HepG2 (cell line): Measurements from ENCODE around the gene C1QC. TPM values are rescaled to one million over a fixed set of nuclear protein-coding genes. Genes with fewer than 3 reads are reported as not detected.

ENCODE experiments used
- ATAC-seq: fragments of 200-7000 bp; cut with Tn5 transposase; 3 replicates; pipeline ENCODE4 v1.9.1; 2020; ENCODE audit warnings: mild to moderate bottlenecking, moderate library complexity
- BruUV-seq: library from RNA; stranded (reverse); fragments of 400-500 nt; replicated peaks from 2 replicates; lab custom pipeline; 2021; lab: Mats Ljungman, UMichigan
- CTCF ChIA-PET: fragments of 300-600 bp; formaldehyde crosslinking; extraction: SDS; loops from one replicate; lab custom pipeline; 2021; ENCODE audit warnings: low total read pairs, inconsistent platforms, low intra/inter-chr PET ratio; lab: Yijun Ruan, JAX
- POLR2A ChIA-PET: fragments of 350-600 bp; sonication (Branson Sonifier 250); formaldehyde crosslinking; loops from one replicate; lab custom pipeline; 2020; ENCODE audit warnings: antibody characterized with exemption, inconsistent platforms; lab: Yijun Ruan, JAX
- DNase-seq: peaks from one replicate; pipeline ENCODE4 v3.0.0-alpha.2; 2015; ENCODE audit warnings: low spot score
- FAIRE-seq: peaks from 3 replicates; lab custom pipeline; 2011; peaks lifted over from hg19 to GRCh38; lab: Jason Lieb, UNC
- H2AFZ ChIP-seq: one replicate; pipeline ENCODE4 v1.6.1; 2011; ENCODE audit warnings: low read length, inconsistent platforms
- H3K27ac ChIP-seq: fragments of 300-600 bp; 3 replicates; pipeline ENCODE4 v1.8.0; 2011; ENCODE audit warnings: mixed run types, mild to moderate bottlenecking, mixed read lengths, low read length, inconsistent platforms; ENCODE audit not compliant: insufficient read depth; ENCODE audit errors: extremely low read length
- H3K27me3 ChIP-seq, 2 experiments: fragments of 200-600 bp in 1 of 2; 2 replicates in 1 of 2; 3 replicates in 1 of 2; pipeline versions ENCODE4 v1.6.0 to v1.8.0; 2011; ENCODE audit warnings: low read length in 2 of 2, mild to moderate bottlenecking in 2 of 2, moderate library complexity in 2 of 2, inconsistent platforms in 1 of 2; ENCODE audit not compliant: insufficient read depth in 2 of 2, control insufficient read depth in 1 of 2
- H3K36me3 ChIP-seq, 2 experiments: fragments of 200-600 bp in 1 of 2; replicated peaks in 1 of 2; 2 replicates in 1 of 2; 3 replicates in 1 of 2; pipeline versions ENCODE4 v1.5.1 to v1.8.0; 2011; ENCODE audit warnings: low read length in 2 of 2, inconsistent platforms in 1 of 2; ENCODE audit not compliant: insufficient read depth in 2 of 2, control insufficient read depth in 1 of 2
- H3K4me1 ChIP-seq: 2 replicates; pipeline ENCODE4 v1.5.1; 2012; ENCODE audit warnings: low read length, inconsistent platforms; ENCODE audit not compliant: insufficient read depth
- H3K4me2 ChIP-seq: 2 replicates; pipeline ENCODE4 v1.6.0; 2011; ENCODE audit warnings: low read depth, low read length, inconsistent platforms
- H3K4me3 ChIP-seq, 3 experiments: fragments of 200-600 bp in 1 of 3; sonication (generic), shearing (Covaris generic) in 1 of 3; replicated peaks in 1 of 3; 2 replicates each; pipeline ENCODE4 v1.5.1; 2011 to 2016; ENCODE audit warnings: low read length in 3 of 3, inconsistent platforms in 2 of 3, low read depth in 2 of 3, mild to moderate bottlenecking in 2 of 3, control low read depth in 1 of 3, mixed read lengths in 1 of 3; ENCODE audit not compliant: insufficient read depth in 1 of 3
- H3K79me2 ChIP-seq: one replicate; pipeline ENCODE4 v1.6.1; 2011; ENCODE audit warnings: low read length, inconsistent platforms; ENCODE audit not compliant: insufficient read depth
- H3K9ac ChIP-seq: 2 replicates; pipeline ENCODE4 v1.6.0; 2011; ENCODE audit warnings: mild to moderate bottlenecking, low read depth, low read length, inconsistent platforms; ENCODE audit not compliant: insufficient read depth
- H3K9me3 ChIP-seq: 2 replicates; pipeline ENCODE4 v1.5.1; 2012; ENCODE audit warnings: mild to moderate bottlenecking, low read length
- H4K20me1 ChIP-seq: 2 replicates; pipeline ENCODE4 v1.6.0; 2011; ENCODE audit warnings: inconsistent platforms, mild to moderate bottlenecking, low read length, moderate library complexity; ENCODE audit not compliant: insufficient read depth
- ARHGAP35 ChIP-seq: sonication (generic); formaldehyde crosslinking; IDR thresholded peaks from 2 replicates; pipeline ENCODE4 v1.9.0; 2022; ENCODE audit warnings: mild to moderate bottlenecking, inconsistent platforms, moderate library complexity, missing genetic modification reagents, borderline replicate concordance
- GFI1 ChIP-seq: sonication (generic); formaldehyde crosslinking; IDR thresholded peaks from 2 replicates; pipeline ENCODE4 v1.5.0; 2020; ENCODE audit warnings: missing genetic modification reagents, mild to moderate bottlenecking, borderline replicate concordance
- HNF1A ChIP-seq, 2 experiments: sonication (generic) in 1 of 2; formaldehyde crosslinking in 1 of 2; IDR thresholded peaks; 2 replicates each; pipeline versions ENCODE4 v1.4.0 to v1.6.1; 2016 to 2020; ENCODE audit warnings: borderline replicate concordance in 1 of 2, low read depth in 1 of 2, mild to moderate bottlenecking in 1 of 2, missing genetic modification reagents in 1 of 2
- MLX ChIP-seq: IDR thresholded peaks from 2 replicates; pipeline ENCODE4 v1.6.1; 2016
- NCOA1 ChIP-seq: sonication (generic); formaldehyde crosslinking; IDR thresholded peaks from 2 replicates; pipeline ENCODE4 v1.9.0; 2021; ENCODE audit warnings: missing genetic modification reagents
- ZBED4 ChIP-seq: sonication (generic); formaldehyde crosslinking; IDR thresholded peaks from 2 replicates; pipeline ENCODE4 v1.4.0; 2020; ENCODE audit warnings: missing genetic modification reagents, borderline replicate concordance
- ZFP36L1 ChIP-seq: sonication (generic); formaldehyde crosslinking; IDR thresholded peaks from 2 replicates; pipeline ENCODE4 v1.8.0; 2022; ENCODE audit warnings: mild to moderate bottlenecking, missing genetic modification reagents, moderate library complexity
- ZNF350 ChIP-seq: sonication (generic); formaldehyde crosslinking; IDR thresholded peaks from 2 replicates; pipeline ENCODE4 v1.4.0; 2020; ENCODE audit warnings: mild to moderate bottlenecking, low read depth, missing genetic modification reagents, borderline replicate concordance
- WGBS: methylation state at CpG from one replicate; pipeline ENCODE4 v1.1.6; 2017; ENCODE audit warnings: low lambda C conversion rate; 5-methylcytosine and 5-hydroxymethylcytosine counted together
- in situ Hi-C: cut with HindIII; loops from 2 replicates; pipeline ENCODE4 v1.10.0; 2017; ENCODE audit warnings: low pct_unique_long_range_greater_than_20kb; ENCODE audit not compliant: extremely low pct_ligation_motif_present
- intact Hi-C: fragments of 100-400 bp; cut with micrococcal nuclease; formaldehyde crosslinking; loops from one replicate; pipeline ENCODE4 v1.10.0; 2022; ENCODE audit not compliant: unreplicated experiment
- polyA plus RNA-seq, 8 experiments: library from polyadenylated mRNA; depleted of rRNA in 3 of 8; stranded (reverse) in 7 of 8; unstranded in 1 of 8; fragments of >200 nt; fragmentation: Illumina TruSeq in 4 of 8; extraction: Trizol in 4 of 8; gene quantifications; 2 replicates each; pipeline versions ENCODE4 v1.2.1 to v1.2.3, GENCODE V29; 2011 to 2016; ENCODE audit warnings: low read depth in 4 of 8, missing spikeins in 1 of 8, mixed read lengths in 1 of 8; ENCODE audit not compliant: insufficient read depth in 1 of 8
- total RNA-seq, 5 experiments: library from RNA; depleted of rRNA; stranded (reverse); fragments of >200 nt; fragmentation: Illumina TruSeq; extraction: Trizol; gene quantifications; 2 replicates each; pipeline ENCODE4 v1.2.3, GENCODE V29; 2016; ENCODE audit warnings: low read depth in 1 of 5
- TF ChIP-seq, protein P1 (sequence below): sonication (generic); formaldehyde crosslinking; IDR thresholded peaks from 2 replicates; pipeline ENCODE4 v1.4.0; 2020; ENCODE audit warnings: mild to moderate bottlenecking, missing genetic modification reagents, borderline replicate concordance

Gene C1QC
- total and polyA plus RNA-seq, 2 of the 13 experiments (the other 11 are each of a cell fraction or from before 2014, with no cell fraction given), result not detected

DNA sequence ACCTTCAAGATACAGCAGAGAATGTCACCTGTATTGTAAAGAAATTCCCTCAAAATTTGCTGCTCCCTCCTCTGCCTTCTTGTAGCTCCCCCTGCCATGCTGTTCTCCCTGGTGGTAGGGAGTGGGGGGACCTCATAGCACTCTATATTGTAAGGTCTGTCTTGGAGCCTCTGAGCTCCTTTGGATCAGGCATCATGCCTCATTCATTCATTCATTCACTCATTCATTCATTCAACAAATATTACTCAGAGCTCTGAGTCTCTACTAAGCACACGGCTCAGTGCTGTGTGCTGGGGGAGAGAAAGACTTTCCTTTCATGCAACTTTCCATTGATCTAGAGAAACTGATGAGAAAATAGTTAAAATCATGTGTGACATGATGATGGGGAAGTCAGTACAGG lies 40.1 kb downstream of the C1QC start (continued):
- TF ChIP-seq HNF1A (IDR thresholded peaks at IDR 0.05; ENCODE audit: low read depth) (no peak), HNF1A (CRISPR knock-in tag; IDR thresholded peaks at IDR 0.05; ENCODE audit: borderline replicate concordance) (no peak)

DNA sequence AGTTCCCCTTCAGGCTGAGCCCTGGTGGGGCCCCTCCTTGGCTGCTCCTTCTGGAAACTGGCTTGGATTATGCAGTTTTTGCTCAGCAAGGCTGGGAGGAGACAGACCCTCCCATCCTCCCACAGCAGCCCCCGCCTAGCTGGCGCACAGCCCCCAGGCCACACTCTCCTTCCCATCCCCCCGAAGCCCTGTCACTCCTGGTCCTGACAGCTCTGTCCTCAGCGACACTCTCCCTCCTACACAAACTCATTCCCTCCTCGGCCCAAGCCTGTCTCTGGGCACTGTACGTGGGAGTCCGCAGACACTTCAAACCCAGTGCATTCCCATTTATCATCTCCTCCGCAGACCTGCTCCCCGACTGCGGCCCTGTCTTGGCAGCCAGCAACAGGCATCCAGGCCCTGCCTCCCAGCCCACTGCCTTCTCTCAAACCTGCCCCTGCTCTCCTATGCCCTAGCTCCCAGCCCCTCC lies 42.2 kb downstream of the C1QC start:
- intact Hi-C loops (no loop called here), in situ Hi-C loops (no loop called here)
- H3K4me2 ChIP-seq, result no peak overlapping the region
- H3K27ac ChIP-seq, result no peak overlapping the region
- H3K4me1 ChIP-seq, result 0 out of 2 replicates have a peak, but pooled peaks cover 1% of the 10 kb centered on the region
- CTCF ChIA-PET, result no interaction called here
- H4K20me1 ChIP-seq, result no peaks in the 10 kb centered on the region
- no peaks in the 10 kb centered on the region for H3K9me3 ChIP-seq
- POLR2A ChIA-PET, result no interaction called here
- BruUV-seq, result no TSS peak
- no peaks in the 10 kb centered on the region for H3K79me2 ChIP-seq
- no peak overlapping the region for H3K4me3 ChIP-seq
- H3K36me3 ChIP-seq, result no peaks in the 10 kb centered on the region
- ATAC-seq (no peak), FAIRE-seq (no peak), DNase-seq (no peak)
- H3K9ac ChIP-seq, result no peak overlapping the region
- H2AFZ ChIP-seq, result no peak overlapping the region
- WGBS, result 50% methylated on average over 10 of the region's 10 CpGs
- H3K27me3 ChIP-seq, result peaks cover 0 to 10% of the 10 kb centered on the region in 2 experiments; a peak in 1 of 5 replicates
- TF ChIP-seq ZFP36L1 (CRISPR knock-in tag) (no peak), ZBED4 (no peak), ARHGAP35 (CRISPR knock-in tag) (no peak), GFI1 (CRISPR knock-in tag) (no peak), MLX (no peak), ZNF350 (CRISPR knock-in tag) (no peak), NCOA1 (CRISPR knock-in tag) (no peak)
- TF ChIP-seq, protein P1, sequence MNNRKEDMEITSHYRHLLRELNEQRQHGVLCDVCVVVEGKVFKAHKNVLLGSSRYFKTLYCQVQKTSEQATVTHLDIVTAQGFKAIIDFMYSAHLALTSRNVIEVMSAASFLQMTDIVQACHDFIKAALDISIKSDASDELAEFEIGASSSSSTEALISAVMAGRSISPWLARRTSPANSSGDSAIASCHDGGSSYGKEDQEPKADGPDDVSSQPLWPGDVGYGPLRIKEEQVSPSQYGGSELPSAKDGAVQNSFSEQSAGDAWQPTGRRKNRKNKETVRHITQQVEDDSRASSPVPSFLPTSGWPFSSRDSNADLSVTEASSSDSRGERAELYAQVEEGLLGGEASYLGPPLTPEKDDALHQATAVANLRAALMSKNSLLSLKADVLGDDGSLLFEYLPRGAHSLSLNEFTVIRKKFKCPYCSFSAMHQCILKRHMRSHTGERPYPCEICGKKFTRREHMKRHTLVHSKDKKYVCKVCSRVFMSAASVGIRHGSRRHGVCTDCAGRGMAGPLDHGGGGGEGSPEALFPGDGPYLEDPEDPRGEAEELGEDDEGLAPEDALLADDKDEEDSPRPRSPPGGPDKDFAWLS (CRISPR knock-in tag), result no peak
